Measurements from ENCODE around the gene HFM1.
A peak's percentile ranks its signal among the peaks of the same experiment; 100 is the strongest.
"Not testable (repeated sequence)": the region's sequence is repeated elsewhere in the genome, so short reads cannot be mapped to it uniquely, and the experiment has no call there.

HFM1 gene, protein sequence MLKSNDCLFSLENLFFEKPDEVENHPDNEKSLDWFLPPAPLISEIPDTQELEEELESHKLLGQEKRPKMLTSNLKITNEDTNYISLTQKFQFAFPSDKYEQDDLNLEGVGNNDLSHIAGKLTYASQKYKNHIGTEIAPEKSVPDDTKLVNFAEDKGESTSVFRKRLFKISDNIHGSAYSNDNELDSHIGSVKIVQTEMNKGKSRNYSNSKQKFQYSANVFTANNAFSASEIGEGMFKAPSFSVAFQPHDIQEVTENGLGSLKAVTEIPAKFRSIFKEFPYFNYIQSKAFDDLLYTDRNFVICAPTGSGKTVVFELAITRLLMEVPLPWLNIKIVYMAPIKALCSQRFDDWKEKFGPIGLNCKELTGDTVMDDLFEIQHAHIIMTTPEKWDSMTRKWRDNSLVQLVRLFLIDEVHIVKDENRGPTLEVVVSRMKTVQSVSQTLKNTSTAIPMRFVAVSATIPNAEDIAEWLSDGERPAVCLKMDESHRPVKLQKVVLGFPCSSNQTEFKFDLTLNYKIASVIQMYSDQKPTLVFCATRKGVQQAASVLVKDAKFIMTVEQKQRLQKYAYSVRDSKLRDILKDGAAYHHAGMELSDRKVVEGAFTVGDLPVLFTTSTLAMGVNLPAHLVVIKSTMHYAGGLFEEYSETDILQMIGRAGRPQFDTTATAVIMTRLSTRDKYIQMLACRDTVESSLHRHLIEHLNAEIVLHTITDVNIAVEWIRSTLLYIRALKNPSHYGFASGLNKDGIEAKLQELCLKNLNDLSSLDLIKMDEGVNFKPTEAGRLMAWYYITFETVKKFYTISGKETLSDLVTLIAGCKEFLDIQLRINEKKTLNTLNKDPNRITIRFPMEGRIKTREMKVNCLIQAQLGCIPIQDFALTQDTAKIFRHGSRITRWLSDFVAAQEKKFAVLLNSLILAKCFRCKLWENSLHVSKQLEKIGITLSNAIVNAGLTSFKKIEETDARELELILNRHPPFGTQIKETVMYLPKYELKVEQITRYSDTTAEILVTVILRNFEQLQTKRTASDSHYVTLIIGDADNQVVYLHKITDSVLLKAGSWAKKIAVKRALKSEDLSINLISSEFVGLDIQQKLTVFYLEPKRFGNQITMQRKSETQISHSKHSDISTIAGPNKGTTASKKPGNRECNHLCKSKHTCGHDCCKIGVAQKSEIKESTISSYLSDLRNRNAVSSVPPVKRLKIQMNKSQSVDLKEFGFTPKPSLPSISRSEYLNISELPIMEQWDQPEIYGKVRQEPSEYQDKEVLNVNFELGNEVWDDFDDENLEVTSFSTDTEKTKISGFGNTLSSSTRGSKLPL (N-terminal part only)

DNA sequence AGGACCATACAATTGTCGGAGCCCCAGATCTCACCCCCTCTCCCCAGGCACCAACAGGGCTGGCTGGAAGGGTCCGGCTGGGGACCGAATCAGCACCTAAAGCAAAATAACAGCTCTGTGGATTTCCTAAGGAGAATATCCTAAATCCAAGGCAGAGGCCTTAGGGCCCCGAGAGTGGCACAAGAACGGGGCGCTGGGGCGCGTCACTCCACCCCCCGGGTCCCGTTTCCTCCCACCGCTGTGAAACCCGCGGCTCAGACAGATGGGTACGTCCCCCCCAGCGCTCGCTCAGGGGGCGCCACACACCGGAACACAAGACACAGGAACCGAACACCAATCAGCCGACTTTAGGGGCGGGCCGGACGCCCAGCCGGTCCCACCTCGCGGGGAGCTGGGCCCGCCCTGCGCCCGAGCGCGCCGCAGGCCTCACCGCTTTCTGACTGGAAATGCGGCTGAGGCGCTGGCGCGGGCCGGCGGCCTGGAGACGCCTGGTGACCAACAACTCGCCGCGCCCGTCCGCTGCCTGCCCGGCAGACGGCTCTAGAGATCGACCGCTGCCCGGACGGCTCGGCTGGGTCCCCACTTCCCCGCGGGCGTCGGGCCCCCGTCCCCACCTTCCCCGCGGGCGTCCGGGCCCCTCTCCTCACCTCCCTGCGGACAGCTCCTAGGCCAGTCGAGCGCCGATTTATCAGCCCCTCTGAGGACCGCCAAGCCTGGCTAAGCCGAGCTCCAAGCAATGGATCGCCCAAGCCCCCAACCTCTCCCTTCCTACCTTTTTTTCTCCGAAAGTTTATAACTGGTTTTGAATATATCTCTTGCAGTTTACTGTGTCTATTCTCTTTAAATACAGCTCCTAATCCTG is at the start of gene HFM1:
Gene HFM1 (minus strand): TSS at position 687 of the 862 bp plus-strand sequence. CDS start 3,755 bp downstream, outside the sequence.
- peak; percentile 32 to 35 for DNase-seq (ENCODE audit: low read depth in 2 of 2)

DNA sequence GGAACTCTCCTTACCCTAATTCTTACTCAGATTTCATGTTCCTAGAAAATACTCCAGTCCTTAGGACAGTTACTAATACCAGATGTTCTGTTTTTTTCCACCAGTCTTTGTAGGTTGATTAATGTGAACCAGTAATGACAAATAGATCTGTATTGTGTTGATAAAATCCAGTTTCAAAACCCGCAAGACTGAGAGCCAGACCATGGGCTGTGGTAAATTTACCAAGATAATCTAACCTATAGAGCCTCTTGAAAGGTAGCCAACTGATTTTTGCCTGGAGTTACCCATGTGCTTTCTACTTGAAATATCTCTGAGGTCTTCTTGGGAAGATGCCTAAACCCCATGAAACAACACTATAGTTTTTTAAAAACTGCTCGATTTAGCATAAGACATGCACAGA is 49.5 kb upstream of the HFM1 start:
- DNase-seq (ENCODE audit: low read depth in 2 of 2), result no peak

DNA sequence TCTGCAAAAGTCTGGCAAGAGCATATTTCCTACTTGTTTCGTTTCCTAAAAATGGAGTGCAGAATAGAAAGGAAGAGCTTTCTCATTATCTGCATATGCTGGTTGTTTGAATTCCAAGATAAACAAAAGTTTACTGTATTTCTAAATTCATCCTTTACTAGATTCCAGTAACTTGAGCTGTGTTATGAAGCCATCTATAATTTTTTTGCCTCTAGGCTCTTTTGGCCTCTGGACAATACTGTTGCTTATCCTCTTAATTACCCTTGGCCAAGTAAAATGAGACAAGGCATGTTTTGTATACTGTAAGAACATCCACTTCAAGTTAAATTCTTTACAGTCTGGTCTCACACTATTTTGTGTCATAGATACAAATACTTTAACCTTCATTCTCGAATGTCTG is 45.6 kb upstream of the HFM1 start:
- no peak for DNase-seq (ENCODE audit: low read depth in 2 of 2)

DNA sequence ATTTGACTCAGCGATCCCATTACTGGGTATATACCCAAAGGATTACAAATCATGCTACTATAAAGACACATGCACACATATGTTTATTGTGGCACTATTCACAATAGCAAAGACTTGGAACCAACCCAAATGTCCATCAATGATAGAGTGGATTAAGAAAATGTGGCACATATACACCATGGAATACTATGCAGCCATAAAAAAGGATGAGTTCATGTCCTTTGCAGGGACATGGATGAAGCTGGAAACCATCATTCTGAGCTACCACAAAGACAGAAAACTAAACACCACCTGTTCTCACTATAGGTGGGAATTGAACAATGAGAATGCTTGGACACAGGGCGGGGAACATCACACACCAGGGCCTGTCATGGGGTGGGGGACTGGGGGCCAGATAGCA is 43.1 kb upstream of the HFM1 start:
- DNase-seq (ENCODE audit: low read depth in 2 of 2), result not testable (repeated sequence)

DNA sequence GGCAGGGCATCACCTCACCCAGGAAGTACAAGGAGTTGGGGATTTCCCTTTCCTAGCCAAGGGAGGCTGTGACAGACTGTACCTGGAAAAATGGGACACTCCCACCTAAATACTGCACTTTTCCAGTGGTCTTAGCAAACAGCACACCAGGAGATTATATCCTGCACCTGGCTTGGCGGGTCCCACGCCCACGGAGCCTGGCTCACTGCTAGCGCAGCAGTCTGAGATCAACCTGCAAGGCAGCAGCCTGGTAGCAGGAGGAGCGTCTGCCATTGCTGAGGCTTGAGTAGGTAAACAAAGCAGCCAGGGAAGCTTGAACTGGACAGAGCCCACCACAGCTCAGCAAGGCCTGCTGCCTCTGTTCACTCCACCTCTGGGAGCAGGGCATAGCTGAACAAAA is 37.3 kb upstream of the HFM1 start:
- not testable (repeated sequence) for DNase-seq (ENCODE audit: low read depth in 2 of 2)

DNA sequence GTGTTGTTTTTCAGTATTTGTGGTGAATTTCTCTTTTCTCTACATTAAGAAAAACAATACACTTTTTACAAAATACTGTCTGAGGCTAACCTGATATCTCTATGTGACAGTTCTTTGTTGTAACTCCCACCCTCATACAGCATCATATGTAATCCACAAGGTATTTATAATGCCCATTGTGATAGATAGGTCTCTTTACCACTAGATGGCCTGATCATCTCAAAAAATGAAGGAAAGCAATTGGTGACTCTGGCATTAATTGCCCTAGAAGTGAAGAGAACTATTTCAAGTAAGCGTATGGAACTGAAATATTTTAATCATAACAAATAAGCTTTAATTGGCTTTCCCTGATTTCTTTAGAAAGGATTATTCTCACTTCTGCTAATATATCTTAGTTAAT is 36.2 kb upstream of the HFM1 start:
- DNase-seq (ENCODE audit: low read depth in 2 of 2), result no peak

DNA sequence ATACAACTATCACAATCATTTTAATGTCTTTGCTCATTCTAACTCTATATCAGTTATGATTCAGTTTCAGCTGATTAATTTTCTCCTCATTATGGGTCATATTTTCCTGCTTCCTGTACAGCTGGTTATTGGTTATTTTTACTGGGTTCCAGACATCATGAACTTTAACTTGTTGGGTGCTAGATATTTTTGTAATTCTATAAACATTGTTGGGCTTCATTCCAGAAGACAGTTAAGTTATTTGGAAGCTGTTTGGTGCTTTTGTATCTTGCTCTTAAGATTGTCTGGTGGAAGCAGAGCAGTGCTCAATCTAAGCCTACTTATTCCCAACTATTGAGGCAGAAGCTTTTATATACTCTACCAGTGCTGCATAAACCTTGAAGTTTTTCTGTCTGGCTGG is 34.4 kb upstream of the HFM1 start:
- DNase-seq (ENCODE audit: low read depth in 2 of 2), result no peak

DNA sequence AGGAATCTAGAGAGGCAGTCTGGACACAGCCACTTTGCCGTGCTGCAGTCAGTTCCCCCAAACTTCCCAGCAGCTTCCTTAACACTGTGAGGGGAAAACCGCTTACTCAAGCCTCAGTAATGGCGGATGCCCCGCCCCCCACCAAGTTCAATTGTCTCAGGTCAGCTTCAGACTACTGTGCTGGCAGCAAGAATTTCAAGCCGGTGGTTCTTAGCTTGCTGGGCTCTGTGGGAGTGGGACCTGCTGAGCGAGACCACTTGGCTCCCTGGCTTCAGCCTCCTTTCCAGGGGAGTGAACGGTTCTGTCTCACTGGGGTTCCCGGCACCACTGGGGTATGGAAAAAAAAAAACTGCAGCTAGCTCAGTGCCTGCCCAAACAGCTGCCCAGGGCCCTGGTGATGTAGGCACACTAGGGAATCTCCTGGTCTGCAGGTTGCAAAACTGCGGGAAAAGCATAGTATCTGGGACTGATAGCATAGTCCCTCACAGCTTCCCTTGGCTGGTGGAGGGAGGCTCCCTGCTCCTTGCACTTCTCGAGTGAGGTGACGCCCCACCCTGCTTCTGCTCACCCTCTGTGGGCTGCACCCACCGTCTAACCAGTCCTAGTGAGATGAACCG is 23.7 kb upstream of the HFM1 start:
- DNase-seq (ENCODE audit: low read depth in 2 of 2), result no peak

DNA sequence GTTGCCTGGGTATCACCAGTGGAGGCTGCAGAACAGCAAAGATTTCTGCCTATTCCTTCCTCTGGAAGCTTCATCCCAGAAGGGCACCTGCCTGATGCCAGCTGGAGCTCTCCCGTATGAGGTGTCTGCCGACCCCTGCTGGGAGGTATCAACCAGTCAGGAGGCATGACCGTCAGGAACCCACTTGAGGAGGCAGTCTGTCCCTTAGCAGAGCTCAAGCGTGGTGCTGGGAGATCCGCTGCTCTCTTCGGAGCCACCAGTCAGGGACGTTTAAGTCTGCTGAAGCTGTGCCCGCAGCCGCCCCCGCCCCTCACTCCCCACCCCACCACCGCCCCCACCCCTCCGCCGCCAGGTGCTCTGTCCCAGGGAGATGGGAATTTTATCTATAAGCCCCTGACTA is 23.1 kb upstream of the HFM1 start:
- DNase-seq (ENCODE audit: low read depth in 2 of 2), result no peak

DNA sequence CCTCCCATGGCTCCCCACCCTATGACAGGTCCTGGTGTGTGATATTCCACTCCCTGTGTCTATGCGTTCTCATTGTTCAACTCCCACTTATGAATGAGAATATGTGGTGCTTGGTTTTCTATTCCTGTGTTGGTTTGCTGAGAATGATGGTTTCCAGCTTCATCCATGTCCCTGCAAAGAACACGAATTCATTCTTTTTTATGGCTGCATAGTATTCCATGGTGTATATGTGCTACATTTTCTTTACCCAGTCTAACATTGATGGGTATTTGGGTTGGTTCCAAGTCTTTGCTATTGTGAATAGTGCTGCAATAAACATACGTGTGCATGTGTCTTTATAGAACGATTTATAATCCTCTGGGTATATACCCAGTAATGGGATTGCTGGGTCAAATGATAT is 17.9 kb upstream of the HFM1 start:
- DNase-seq (ENCODE audit: low read depth in 2 of 2), result not testable (repeated sequence)

DNA sequence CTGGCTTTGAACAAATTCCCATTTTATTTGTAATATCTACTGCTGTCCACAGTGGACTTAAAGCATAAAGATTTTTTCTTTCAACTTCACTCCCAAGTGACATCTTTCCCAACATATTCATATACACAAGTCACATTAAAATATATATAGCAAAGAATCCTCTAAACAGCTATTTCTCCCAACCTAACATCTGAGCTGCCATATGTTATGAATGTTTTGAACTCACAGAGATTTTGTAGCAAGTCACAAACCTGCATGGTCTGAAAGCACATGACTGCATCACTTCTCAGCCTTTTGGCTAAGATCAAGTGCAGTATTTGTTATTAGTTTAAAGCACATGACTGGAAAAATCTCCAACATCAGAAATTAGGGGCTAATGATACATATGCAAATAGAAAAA is 7.7 kb upstream of the HFM1 start:
- no peak for DNase-seq (ENCODE audit: low read depth in 2 of 2)

DNA sequence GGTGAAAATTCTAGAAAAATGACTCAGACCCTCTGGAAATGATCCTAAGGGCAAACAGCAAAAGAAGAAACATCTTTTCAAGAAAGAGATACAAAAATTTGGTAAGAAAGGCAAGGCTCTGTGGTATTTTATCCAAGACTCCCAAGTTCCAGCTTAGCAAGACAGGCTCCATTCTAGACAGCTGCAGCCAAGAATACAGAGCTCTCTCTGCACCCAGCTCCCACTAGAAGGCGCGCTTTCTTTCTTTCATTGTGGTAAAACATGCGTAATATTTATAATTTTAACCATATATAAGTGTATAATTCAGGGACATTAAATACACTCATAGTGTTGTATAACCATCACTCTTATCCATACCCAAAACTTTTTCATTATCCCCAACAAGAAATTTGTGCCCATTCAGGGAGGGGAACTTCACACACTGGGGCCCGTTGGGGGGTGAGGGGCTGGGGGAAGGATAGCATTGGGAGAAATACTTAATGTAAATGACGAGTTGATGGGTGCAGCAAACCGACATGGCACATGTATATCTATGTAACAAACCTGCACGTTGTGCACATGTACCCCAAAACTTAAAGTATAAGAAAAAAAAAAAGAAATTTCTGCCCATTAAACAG is 2.2 kb upstream of the HFM1 start:
- DNase-seq (ENCODE audit: low read depth in 2 of 2), result no peak

DNA sequence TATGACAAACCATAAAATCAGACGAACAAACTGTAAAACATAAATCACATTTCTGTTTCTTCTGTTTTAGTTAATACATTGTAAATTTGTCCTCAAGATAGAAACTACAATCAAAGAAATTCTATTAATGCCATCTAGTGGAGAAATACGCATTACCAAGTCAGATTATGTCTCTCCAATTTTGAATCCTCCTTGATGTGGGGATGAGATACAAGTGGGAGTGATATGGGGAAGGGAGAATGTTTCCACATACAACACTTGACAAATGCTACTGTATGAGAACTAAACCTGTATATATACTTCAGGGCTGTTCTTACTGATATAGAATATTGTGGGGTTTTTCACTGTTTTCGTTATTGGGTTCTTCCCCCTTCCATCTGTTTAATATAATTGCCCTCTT is 2.6 kb downstream of the HFM1 start:
- peak; percentile 2 to 3 for DNase-seq (ENCODE audit: low read depth in 2 of 2)

DNA sequence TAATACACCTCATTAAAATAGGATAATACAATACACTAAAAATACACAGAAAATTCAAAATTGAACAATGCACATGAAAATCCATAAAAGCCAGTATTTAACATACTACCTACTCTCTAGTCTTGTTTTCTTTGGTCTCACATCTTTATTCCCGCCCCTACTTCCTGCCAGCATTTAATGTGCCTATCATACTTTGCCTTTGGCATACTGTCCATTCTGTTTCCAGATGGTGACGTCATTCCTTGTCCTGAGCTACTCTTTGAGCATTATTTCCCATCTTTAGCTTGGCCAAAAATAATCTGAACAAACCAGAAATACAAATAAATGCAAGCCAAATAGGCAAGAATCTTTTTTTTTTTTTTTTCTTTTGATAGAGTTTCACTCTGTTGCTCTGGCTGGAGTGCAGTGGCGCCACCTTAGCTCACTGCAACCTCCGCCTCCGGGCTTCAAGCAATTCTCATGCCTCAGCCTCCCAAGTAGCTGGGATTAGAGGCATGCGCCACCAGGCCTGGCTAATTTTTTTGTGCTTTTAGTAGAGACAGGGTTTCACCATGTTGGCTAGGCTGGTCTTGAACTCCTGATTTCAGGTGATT is 4.4 kb downstream of the HFM1 start:
- DNase-seq (ENCODE audit: low read depth in 2 of 2), result no peak

DNA sequence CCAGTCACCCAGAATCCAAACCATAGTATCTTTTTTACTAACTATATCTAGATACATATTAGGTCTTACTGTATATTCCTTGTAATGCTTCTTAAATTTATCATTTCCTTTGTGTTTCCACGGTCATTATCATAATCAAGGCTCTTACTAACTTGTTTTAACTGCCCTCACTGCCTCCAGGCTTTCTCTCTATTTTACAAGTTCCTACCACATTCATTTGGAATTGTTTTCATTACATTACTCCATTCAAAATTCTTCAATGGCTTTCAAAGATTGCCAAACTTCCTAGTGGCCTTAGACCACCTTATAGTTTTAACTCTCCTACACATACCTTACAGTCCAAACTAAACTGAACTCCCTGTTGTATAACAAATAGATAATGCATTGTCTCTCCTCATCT is 6.3 kb downstream of the HFM1 start:
- no peak for DNase-seq (ENCODE audit: low read depth in 2 of 2)

DNA sequence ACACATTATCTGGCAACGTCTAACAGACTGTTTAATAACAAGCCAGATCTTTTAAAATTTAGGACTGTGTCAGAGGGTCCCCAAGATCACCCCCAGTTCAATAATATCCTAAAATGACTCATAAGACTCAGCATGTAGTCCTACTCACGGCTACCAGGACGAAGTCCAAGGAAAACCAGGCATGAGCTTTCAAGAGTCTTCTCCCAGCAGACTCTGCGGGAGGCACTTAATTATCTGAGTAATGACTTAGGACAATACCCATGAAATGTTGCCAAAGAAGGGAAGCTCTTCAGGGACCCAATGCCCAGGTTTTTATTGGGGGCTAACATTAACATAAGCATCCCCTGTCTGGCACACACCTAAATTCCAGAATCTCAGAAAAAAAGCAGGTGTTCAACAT is 7.0 kb downstream of the HFM1 start:
- no peak for DNase-seq (ENCODE audit: low read depth in 2 of 2)

DNA sequence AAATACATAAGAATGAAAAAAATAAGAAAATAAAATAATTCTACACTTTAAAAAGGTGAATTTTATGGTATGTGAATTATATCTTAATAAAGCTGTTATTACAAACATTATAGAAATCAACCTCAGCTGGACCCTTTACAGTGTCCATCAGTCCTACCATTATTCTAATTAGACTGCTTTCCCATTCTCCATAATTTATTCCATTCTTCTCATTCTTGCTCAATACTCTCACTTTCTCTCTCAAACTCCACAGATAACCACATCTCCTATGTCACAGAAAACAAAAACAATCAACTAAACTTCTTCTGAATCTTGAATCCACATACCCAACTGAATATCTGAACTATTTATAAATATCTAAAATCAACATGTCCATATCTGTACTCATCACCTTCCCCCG is 11.6 kb downstream of the HFM1 start:
- no peak for DNase-seq (ENCODE audit: low read depth in 2 of 2)

DNA sequence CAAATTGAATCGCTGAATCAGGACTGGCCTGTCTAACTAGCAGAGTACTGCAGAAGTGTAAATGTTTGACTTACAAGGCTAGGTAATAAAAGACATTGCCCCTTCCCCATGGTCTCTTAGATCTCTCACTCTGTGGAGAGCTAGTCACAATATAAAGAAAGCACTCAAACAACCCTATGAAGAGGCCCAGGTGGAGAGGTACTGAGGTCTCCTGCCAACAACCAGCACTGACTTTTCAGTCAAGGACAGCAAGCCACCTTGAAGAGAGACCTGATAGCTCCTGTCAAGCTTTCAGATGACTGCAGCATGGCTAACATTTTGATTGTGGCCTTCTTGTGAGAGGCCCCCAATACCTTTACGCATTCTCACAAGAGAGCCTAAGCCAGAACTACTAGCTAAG is 18.5 kb downstream of the HFM1 start:
- DNase-seq (ENCODE audit: low read depth in 2 of 2), result no peak

DNA sequence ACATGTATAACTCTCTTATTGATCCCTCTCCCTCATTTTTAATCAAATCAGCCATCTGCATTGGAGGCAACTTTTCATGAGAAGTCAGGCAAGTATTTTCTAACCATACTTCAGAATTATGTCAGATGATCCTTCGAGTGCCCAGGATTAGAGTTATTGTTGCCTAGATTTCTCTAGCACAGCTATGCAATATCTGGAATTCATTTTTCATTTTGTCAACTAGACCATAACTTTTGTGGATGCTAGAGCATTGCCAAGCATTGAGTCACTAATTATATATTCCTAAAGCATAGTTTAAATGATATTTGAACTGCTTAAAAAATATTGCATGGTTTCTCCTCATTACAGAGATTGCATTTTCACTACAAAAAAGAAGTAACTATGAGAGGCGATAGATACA is 21.2 kb downstream of the HFM1 start:
- peak; percentile 50 to 61 for DNase-seq (ENCODE audit: low read depth in 2 of 2)

DNA sequence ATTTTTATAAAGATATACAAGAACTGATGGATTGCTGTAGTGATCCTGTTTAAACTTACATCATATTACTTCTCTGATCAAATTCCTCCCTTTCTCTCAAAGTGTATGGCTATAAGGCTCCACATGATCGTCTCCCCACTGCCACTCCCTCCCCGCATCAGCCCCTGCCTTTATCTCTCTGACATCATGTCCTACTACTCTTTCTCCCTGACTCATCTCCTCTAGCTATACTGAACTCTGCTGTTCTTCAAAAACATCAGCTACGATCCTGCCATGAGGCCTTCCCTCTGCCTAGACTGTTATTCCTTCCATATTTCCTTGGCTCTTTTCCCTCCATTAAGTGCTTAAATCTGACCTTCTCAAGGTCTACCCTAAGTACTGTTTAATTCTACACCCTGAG is 22.8 kb downstream of the HFM1 start:
- no peak for DNase-seq (ENCODE audit: low read depth in 2 of 2)

All from fibroblast of skin of left biceps (primary cell).